ENCODE measurements around the gene HK1. TPM values are rescaled to one million over a fixed set of nuclear protein-coding genes. Genes with fewer than 3 reads are reported as not detected.

The HK1 gene
- total RNA-seq, 1 donor from 2014 or later = 128 TPM

DNA sequence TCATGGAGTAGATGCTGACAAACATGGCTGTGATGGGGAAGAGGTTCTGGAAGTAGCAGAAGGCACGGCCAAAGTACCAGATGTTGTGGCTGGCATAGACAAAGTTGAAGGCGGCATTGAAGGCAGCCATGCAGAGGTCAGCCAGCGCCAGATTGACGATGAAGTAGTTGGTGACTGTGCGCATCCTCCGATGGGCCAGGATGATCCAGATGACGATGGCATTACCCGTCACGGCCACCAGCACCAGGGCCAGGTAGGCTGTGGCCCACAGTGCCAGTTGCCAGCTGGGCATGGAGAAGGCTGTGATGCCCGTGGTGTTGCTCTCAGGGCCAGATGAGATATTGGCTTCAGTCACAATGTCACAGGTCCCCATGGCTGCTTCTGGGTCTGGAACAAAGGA lies 137.7 kb downstream of the HK1 start:
- H3K4me3 ChIP-seq = no peak overlapping the region

DNA sequence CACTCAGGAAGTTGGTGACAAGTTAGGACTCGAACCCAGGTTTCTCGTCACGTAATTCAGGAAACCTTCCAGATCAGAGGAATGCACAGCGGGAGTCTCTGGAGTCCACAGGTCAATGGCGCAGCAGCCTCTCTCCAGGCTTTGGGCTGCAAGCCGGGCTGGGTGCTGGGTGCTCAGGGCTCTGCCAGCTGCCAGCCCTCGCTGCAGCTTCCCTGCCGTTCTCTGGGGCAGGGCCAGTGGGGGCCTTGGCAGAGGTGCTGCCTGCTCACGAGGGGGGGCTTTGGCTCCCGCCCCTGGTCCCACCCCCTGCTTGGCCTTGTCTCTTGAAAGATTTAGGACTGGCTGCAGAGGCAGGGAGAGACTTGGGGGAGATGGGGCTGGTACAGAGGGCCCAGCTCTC lies 138.4 kb downstream of the HK1 start, which contains the start of gene TACR2:
TSS of gene TACR2 (minus strand) at position 224 of the 400 bp plus-strand sequence. CDS start 595 bp downstream, outside the sequence.
- H3K36me3 ChIP-seq = no peaks in the 10 kb centered on the region
- H3K27ac ChIP-seq = no peak within 1 kb of the TSS
- no peaks in the 10 kb centered on the region for H3K27me3 ChIP-seq
- TF ChIP-seq, protein P1, sequence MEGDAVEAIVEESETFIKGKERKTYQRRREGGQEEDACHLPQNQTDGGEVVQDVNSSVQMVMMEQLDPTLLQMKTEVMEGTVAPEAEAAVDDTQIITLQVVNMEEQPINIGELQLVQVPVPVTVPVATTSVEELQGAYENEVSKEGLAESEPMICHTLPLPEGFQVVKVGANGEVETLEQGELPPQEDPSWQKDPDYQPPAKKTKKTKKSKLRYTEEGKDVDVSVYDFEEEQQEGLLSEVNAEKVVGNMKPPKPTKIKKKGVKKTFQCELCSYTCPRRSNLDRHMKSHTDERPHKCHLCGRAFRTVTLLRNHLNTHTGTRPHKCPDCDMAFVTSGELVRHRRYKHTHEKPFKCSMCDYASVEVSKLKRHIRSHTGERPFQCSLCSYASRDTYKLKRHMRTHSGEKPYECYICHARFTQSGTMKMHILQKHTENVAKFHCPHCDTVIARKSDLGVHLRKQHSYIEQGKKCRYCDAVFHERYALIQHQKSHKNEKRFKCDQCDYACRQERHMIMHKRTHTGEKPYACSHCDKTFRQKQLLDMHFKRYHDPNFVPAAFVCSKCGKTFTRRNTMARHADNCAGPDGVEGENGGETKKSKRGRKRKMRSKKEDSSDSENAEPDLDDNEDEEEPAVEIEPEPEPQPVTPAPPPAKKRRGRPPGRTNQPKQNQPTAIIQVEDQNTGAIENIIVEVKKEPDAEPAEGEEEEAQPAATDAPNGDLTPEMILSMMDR (IDR thresholded peaks at IDR 0.05) = no peak
- no peaks in the 10 kb centered on the region for H3K9me3 ChIP-seq
- intact Hi-C loops (cut with DNase I) = no loop called here
- no peak within 1 kb of the TSS for H3K4me3 ChIP-seq
- H3K4me1 ChIP-seq = peaks cover 0 to 2% of the 10 kb centered on the region in 2 donors
- DNase-seq (ENCODE audit: low spot score in 2 of 2) = no peak

More for the DNA sequence above, 137.7 kb downstream of the HK1 start:
- intact Hi-C loops (cut with DNase I) = no loop called here
- Histone ChIP-seq H3K4me1 (peaks cover 0 to 2% of the 10 kb centered on the region in 2 donors), H3K27ac (no peak overlapping the region), H3K9me3 (no peaks in the 10 kb centered on the region), H3K36me3 (no peaks in the 10 kb centered on the region), H3K27me3 (no peaks in the 10 kb centered on the region)
- DNase-seq (ENCODE audit: low spot score in 2 of 2) = no peak
- TF ChIP-seq, protein P1 (IDR thresholded peaks at IDR 0.05) = no peak

DNA sequence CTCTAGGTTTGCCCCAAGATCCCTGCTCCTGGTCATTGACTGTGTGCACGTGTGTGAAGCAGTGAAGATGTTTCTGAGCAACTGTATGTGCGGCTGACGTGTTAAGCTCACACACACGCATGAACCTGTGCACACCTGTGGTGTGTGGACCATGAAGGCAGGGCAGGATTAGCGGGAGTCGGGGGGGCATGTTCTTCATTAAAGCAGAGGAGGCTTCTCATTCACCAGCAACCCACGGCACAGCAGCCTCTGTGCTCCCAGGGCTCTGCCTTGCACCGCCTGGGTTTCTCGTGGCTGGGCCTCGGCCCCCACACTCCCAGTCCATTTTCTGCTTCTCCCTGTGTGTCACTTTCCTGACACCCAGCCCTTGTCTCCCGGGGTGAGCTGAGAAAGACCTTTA lies 139.2 kb downstream of the HK1 start:
- no peaks in the 10 kb centered on the region for H3K27me3 ChIP-seq
- H3K27ac ChIP-seq = no peak overlapping the region
- no peak overlapping the region for H3K4me3 ChIP-seq
- peaks cover 0 to 2% of the 10 kb centered on the region in 2 donors for H3K4me1 ChIP-seq
- no peak for DNase-seq (ENCODE audit: low spot score in 2 of 2)
- TF ChIP-seq, protein P1 (IDR thresholded peaks at IDR 0.05) = no peak
- H3K9me3 ChIP-seq = no peaks in the 10 kb centered on the region
- intact Hi-C loops (cut with DNase I) = no loop called here
- H3K36me3 ChIP-seq = no peaks in the 10 kb centered on the region

DNA sequence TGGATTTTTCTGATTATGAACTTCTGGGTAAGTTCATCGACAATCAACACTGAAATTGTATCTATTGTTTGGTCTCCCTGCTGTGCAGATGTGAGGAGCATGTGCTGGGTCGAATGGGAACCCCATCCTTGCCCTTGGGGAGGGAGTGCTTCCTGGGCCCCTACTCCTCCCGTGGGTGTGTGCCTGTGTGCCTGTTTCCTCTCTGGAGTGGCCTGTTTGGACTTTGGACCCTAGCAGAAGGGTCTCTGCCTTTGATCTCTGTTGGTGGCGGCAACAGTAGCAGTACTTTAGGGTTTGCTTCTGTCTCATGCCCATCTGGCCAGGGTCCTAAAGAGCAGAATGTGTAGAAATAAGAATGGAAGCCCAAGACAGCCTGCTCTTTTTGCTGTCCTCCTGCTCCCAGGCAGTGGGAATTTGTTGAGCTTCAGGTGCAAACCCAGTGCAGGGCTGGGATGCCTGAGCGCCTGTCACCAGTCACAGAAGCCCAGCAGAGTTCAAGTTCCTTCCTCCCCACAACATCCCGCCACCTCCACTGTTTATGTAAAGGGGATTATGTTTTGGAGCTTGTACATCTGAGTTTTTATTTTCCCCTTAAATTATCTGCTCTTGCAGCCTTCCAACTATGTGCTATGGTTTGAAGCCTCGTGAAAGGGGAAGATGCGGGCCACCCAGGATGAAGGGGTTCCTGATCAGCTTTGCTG lies 139.9 kb downstream of the HK1 start:
- TF ChIP-seq, protein P1 (IDR thresholded peaks at IDR 0.05) = no peak
- Histone ChIP-seq H3K9me3 (no peaks in the 10 kb centered on the region), H3K4me3 (no peak overlapping the region), H3K27me3 (no peaks in the 10 kb centered on the region), H3K4me1 (peaks cover 0 to 2% of the 10 kb centered on the region in 2 donors), H3K27ac (no peak overlapping the region), H3K36me3 (no peaks in the 10 kb centered on the region)
- intact Hi-C loops (cut with DNase I) = no loop called here
- no peak for DNase-seq (ENCODE audit: low spot score in 2 of 2)

DNA sequence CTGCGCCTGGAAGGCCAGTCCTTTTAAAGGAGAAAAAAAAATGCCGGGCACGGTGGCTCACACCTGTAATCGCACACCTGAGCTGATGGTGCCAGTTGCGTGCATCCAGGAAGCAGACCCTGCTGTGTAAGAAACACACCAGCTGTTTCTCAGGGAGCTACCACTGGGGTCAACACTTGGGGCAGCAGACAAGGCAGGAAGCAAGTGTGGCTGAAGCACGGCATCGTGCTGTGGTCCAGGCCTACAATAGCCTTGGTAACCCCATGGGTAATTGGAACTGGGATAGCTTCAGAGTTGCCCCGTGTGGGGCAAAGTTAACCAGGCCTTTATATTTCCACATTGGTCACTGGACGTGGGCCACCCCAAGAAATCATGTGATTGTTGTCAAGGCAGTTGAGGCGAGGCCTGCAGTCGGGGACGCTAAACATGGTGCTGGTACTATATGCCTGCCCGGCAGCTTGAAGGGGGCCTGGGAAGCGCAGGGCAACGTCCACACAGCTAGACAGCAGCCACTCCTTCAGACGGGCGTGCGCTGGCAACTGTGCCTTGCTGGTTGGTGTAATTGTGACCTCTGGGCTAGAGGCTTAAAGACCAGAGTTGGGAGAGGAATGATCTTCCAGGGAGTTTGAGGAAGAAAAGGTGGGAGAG lies 140.9 kb downstream of the HK1 start:
- no peaks in the 10 kb centered on the region for H3K36me3 ChIP-seq
- TF ChIP-seq, protein P1 (IDR thresholded peaks at IDR 0.05) = no peak
- no peak overlapping the region for H3K4me3 ChIP-seq
- no peak for DNase-seq (ENCODE audit: low spot score in 2 of 2)
- H3K27me3 ChIP-seq = no peaks in the 10 kb centered on the region
- H3K4me1 ChIP-seq = peaks cover 0 to 2% of the 10 kb centered on the region in 2 donors
- H3K27ac ChIP-seq = no peak overlapping the region
- H3K9me3 ChIP-seq = no peaks in the 10 kb centered on the region
- intact Hi-C loops (cut with DNase I) = no loop called here
